Astrocyte (in vitro differentiated cells and primary cell): ENCODE data around the gene NAA35. TPM values are rescaled to one million over a fixed set of nuclear protein-coding genes. Genes with fewer than 3 reads are reported as not detected.

Source experiments
- DNase-seq: peaks from one replicate; pipeline ENCODE4 v3.0.0-alpha.2; 2010; ENCODE audit warnings: low read depth
- FAIRE-seq: peaks from 2 replicates; lab custom pipeline; 2011; peaks lifted over from hg19 to GRCh38; lab: Jason Lieb, UNC
- H2AFZ ChIP-seq: 2 replicates; pipeline ENCODE4 v1.6.0; 2012; ENCODE audit warnings: low read depth, low read length, inconsistent platforms
- H3K27ac ChIP-seq: 2 replicates; pipeline ENCODE4 v1.5.1; 2011; ENCODE audit warnings: low read depth, low read length, inconsistent platforms
- H3K27me3 ChIP-seq: 2 replicates; pipeline ENCODE4 v1.6.0; 2011; ENCODE audit warnings: low read length, inconsistent platforms; ENCODE audit not compliant: insufficient read depth
- H3K36me3 ChIP-seq: 2 replicates; pipeline ENCODE4 v1.5.1; 2011; ENCODE audit warnings: low read length, inconsistent platforms; ENCODE audit not compliant: insufficient read depth
- H3K4me1 ChIP-seq: 2 replicates; pipeline ENCODE4 v1.5.1; 2011; ENCODE audit warnings: low read length, inconsistent platforms; ENCODE audit not compliant: insufficient read depth
- H3K4me2 ChIP-seq: 2 replicates; pipeline ENCODE4 v1.6.0; 2012; ENCODE audit warnings: low read length, inconsistent platforms
- H3K4me3 ChIP-seq: 2 replicates; pipeline ENCODE4 v1.5.1; 2011; ENCODE audit warnings: low read depth, mild to moderate bottlenecking, low read length, inconsistent platforms; ENCODE audit not compliant: insufficient read depth
- H3K79me2 ChIP-seq: 2 replicates; pipeline ENCODE4 v1.6.0; 2012; ENCODE audit warnings: mild to moderate bottlenecking, low read length, inconsistent platforms; ENCODE audit not compliant: insufficient read depth
- H3K9ac ChIP-seq: 2 replicates; pipeline ENCODE4 v1.6.0; 2012; ENCODE audit warnings: mild to moderate bottlenecking, low read length, inconsistent platforms
- H3K9me3 ChIP-seq: 2 replicates; pipeline ENCODE4 v1.5.1; 2012; ENCODE audit warnings: low read depth, mild to moderate bottlenecking, low read length, inconsistent platforms; ENCODE audit not compliant: insufficient read depth
- H4K20me1 ChIP-seq: 2 replicates; pipeline ENCODE4 v1.6.0; 2012; ENCODE audit warnings: low read length, inconsistent platforms; ENCODE audit not compliant: insufficient read depth
- H3K27ac Mint-ChIP-seq: one replicate; pipeline ENCODE4 v1.8.0; 2021; ENCODE audit warnings: mild to moderate bottlenecking, mixed read lengths; ENCODE audit not compliant: unreplicated experiment
- H3K27me3 Mint-ChIP-seq: one replicate; pipeline ENCODE4 v1.8.0; 2021; ENCODE audit warnings: low read depth, mixed read lengths; ENCODE audit not compliant: unreplicated experiment
- H3K36me3 Mint-ChIP-seq: one replicate; pipeline ENCODE4 v1.8.0; 2021; ENCODE audit warnings: low read depth, mixed read lengths; ENCODE audit not compliant: unreplicated experiment
- H3K4me1 Mint-ChIP-seq: one replicate; pipeline ENCODE4 v1.8.0; 2021; ENCODE audit warnings: low read depth, mixed read lengths; ENCODE audit not compliant: unreplicated experiment
- H3K4me3 Mint-ChIP-seq: one replicate; pipeline ENCODE4 v1.8.0; 2021; ENCODE audit warnings: mild to moderate bottlenecking, moderate library complexity, mixed read lengths; ENCODE audit not compliant: unreplicated experiment
- H3K9me3 Mint-ChIP-seq: one replicate; pipeline ENCODE4 v1.8.0; 2021; ENCODE audit warnings: mild to moderate bottlenecking, mixed read lengths; ENCODE audit not compliant: unreplicated experiment
- EZH2 ChIP-seq: IDR thresholded peaks from 2 replicates; pipeline ENCODE4 v1.6.1; 2012; ENCODE audit warnings: mild to moderate bottlenecking, low read length, inconsistent platforms; ENCODE audit not compliant: insufficient read depth
- total RNA-seq: library from RNA; stranded (reverse); gene quantifications from 2 replicates; pipeline ENCODE4 v1.2.1, GENCODE V29; 2021
- TF ChIP-seq, protein P1 (sequence below): IDR thresholded peaks from 2 replicates; pipeline ENCODE4 v1.5.1; 2011; ENCODE audit warnings: low read depth, mild to moderate bottlenecking, inconsistent platforms, low read length, moderate library complexity; ENCODE audit not compliant: insufficient read depth

Gene NAA35
- total RNA-seq, 1 donor from 2014 or later = 31.4 TPM

DNA sequence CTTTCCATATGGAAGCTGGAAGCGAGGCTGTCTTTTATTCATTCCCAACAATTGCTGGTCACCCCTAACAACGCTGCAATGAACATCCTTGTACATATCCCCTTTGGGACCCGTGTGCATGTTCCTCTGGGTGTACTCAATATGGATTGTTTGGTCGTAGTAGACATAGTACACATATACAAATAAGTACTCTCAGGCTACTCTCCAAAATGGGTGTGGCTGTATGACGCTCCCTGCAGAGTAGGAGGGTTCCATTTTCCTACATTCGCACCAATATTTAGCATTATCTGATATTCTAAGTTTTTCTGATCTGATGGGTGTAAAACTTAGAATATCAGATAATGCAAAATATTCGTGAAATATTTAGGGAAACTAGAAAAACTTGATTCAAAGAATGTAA, 23.2 kb upstream of the NAA35 start:
- H3K4me3 Mint-ChIP-seq = no peak overlapping the region
- no peak overlapping the region for H3K4me2 ChIP-seq
- H3K27ac ChIP-seq = no peak overlapping the region
- no peaks in the 10 kb centered on the region for H3K36me3 ChIP-seq
- H3K4me1 Mint-ChIP-seq = no peaks in the 10 kb centered on the region
- H4K20me1 ChIP-seq = no peaks in the 10 kb centered on the region
- no peak overlapping the region for H3K27ac Mint-ChIP-seq
- no peak overlapping the region for H3K4me3 ChIP-seq
- H2AFZ ChIP-seq = no peak overlapping the region
- TF ChIP-seq EZH2 = no peak
- TF ChIP-seq, protein P1, sequence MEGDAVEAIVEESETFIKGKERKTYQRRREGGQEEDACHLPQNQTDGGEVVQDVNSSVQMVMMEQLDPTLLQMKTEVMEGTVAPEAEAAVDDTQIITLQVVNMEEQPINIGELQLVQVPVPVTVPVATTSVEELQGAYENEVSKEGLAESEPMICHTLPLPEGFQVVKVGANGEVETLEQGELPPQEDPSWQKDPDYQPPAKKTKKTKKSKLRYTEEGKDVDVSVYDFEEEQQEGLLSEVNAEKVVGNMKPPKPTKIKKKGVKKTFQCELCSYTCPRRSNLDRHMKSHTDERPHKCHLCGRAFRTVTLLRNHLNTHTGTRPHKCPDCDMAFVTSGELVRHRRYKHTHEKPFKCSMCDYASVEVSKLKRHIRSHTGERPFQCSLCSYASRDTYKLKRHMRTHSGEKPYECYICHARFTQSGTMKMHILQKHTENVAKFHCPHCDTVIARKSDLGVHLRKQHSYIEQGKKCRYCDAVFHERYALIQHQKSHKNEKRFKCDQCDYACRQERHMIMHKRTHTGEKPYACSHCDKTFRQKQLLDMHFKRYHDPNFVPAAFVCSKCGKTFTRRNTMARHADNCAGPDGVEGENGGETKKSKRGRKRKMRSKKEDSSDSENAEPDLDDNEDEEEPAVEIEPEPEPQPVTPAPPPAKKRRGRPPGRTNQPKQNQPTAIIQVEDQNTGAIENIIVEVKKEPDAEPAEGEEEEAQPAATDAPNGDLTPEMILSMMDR = no peak
- no peaks in the 10 kb centered on the region for H3K9me3 Mint-ChIP-seq
- no peaks in the 10 kb centered on the region for H3K79me2 ChIP-seq
- H3K36me3 Mint-ChIP-seq = no peaks in the 10 kb centered on the region
- H3K27me3 ChIP-seq = no peaks in the 10 kb centered on the region
- DNase-seq (no peak), FAIRE-seq (no peak)
- no peak overlapping the region for H3K9ac ChIP-seq
- H3K9me3 ChIP-seq = no peaks in the 10 kb centered on the region
- peaks cover 3% of the 10 kb centered on the region for H3K27me3 Mint-ChIP-seq
- no peaks in the 10 kb centered on the region for H3K4me1 ChIP-seq

DNA sequence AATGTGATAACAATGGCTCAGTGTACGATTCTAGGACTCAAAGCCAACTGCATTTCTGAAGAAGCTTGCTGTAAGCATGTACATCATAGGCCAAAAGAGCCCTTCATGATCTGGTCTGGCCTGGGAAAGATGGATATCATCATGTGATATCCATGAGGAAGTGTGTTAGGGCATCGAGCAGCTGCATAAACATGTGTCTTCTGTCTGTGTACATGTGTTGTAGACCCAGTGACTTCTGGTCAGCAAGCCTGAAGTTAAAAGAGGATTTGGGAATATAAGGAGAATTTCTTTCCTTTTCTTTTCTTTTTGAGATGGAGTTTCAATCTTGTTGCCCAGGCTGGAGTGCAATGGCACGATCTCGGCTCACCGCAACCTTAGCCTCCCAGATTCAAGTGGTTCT, 15.5 kb upstream of the NAA35 start:
- H3K9me3 ChIP-seq = no peaks in the 10 kb centered on the region
- DNase-seq (no peak), FAIRE-seq (no peak)
- no peak overlapping the region for H3K27ac Mint-ChIP-seq
- H3K4me1 Mint-ChIP-seq = no peaks in the 10 kb centered on the region
- no peak overlapping the region for H3K4me3 ChIP-seq
- H3K27ac ChIP-seq = no peak overlapping the region
- TF ChIP-seq, protein P1 = no peak
- no peak for TF ChIP-seq EZH2
- no peak overlapping the region for H3K9ac ChIP-seq
- no peak overlapping the region for H3K4me2 ChIP-seq
- no peaks in the 10 kb centered on the region for H3K36me3 Mint-ChIP-seq
- no peaks in the 10 kb centered on the region for H3K27me3 ChIP-seq
- no peaks in the 10 kb centered on the region for H3K4me1 ChIP-seq
- no peaks in the 10 kb centered on the region for H3K9me3 Mint-ChIP-seq
- no peaks in the 10 kb centered on the region for H3K36me3 ChIP-seq
- no peak overlapping the region for H2AFZ ChIP-seq
- no peaks in the 10 kb centered on the region for H3K79me2 ChIP-seq
- no peaks in the 10 kb centered on the region for H3K27me3 Mint-ChIP-seq
- H3K4me3 Mint-ChIP-seq = no peak overlapping the region
- H4K20me1 ChIP-seq = no peaks in the 10 kb centered on the region

DNA sequence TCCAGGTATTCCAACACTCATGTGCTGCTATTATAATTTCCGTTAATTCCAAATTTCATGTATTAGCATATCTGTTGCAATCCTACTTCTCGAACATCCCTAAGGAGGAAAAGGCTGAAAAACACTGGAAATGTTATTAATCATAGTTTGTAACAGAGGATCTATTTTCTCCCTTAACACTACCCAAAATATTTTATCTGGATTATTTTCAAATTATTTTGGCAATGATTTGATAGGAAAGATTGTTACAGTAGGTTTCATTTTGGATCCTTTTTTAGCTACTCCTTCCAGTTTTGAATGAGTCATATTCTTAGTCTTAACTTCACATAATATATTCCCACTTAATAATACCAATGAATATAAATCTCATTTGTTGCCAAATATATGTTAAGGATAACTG, 13.9 kb upstream of the NAA35 start:
- Histone ChIP-seq H3K9me3 (no peaks in the 10 kb centered on the region), H4K20me1 (no peaks in the 10 kb centered on the region), H3K79me2 (no peaks in the 10 kb centered on the region), H3K27ac (no peak overlapping the region), H3K4me1 (no peaks in the 10 kb centered on the region), H3K4me2 (no peak overlapping the region), H3K9ac (no peak overlapping the region), H3K36me3 (no peaks in the 10 kb centered on the region), H3K27me3 (no peaks in the 10 kb centered on the region), H2AFZ (no peak overlapping the region), H3K4me3 (no peak overlapping the region)
- FAIRE-seq (no peak), DNase-seq (no peak)
- no peak for TF ChIP-seq EZH2
- TF ChIP-seq, protein P1 = no peak
- Mint-ChIP-seq H3K36me3 (no peaks in the 10 kb centered on the region), H3K27ac (no peak overlapping the region), H3K4me3 (no peak overlapping the region), H3K27me3 (no peaks in the 10 kb centered on the region), H3K4me1 (no peaks in the 10 kb centered on the region), H3K9me3 (no peaks in the 10 kb centered on the region)
